Hepatocyte (in vitro differentiated cells): ENCODE results near the gene ABCB8. TPM values are rescaled to one million over a fixed set of nuclear protein-coding genes. Genes with fewer than 3 reads are reported as not detected.
A peak's percentile ranks its signal among the peaks of the same experiment; 100 is the strongest.

Experiments used
- DNase-seq: peaks from one replicate; pipeline ENCODE4 v3.0.0-alpha.2; 2016; ENCODE audit warnings: low spot score
- H2AFZ ChIP-seq: fragments of 200-600 bp; sonication (generic); 2 replicates; pipeline ENCODE4 v1.6.0; 2016; ENCODE audit warnings: antibody characterized with exemption, mild to moderate bottlenecking
- H3K27ac ChIP-seq: fragments of 200-600 bp; sonication (generic); 2 replicates; pipeline ENCODE4 v1.5.1; 2016; ENCODE audit warnings: mild to moderate bottlenecking
- H3K27me3 ChIP-seq: fragments of 200-600 bp; sonication (generic); 2 replicates; pipeline ENCODE4 v1.6.1; 2016
- H3K36me3 ChIP-seq: fragments of 200-600 bp; sonication (generic); replicated peaks from 2 replicates; pipeline ENCODE4 v1.5.1; 2016; ENCODE audit warnings: low read depth; ENCODE audit not compliant: insufficient read depth
- H3K4me1 ChIP-seq: fragments of 200-600 bp; sonication (generic); 2 replicates; pipeline ENCODE4 v1.5.1; 2016; ENCODE audit warnings: mild to moderate bottlenecking, moderate library complexity; ENCODE audit not compliant: insufficient read depth
- H3K4me2 ChIP-seq: fragments of 200-600 bp; sonication (generic); 2 replicates; pipeline ENCODE4 v1.6.0; 2016
- H3K4me3 ChIP-seq: fragments of 200-600 bp; sonication (generic); 2 replicates; pipeline ENCODE4 v1.5.1; 2016; ENCODE audit warnings: mild to moderate bottlenecking
- H3K79me2 ChIP-seq: fragments of 200-600 bp; sonication (generic); 2 replicates; pipeline ENCODE4 v1.6.0; 2017; ENCODE audit warnings: mild to moderate bottlenecking
- H3K9me2 ChIP-seq: fragments of 200-600 bp; sonication (generic); replicated peaks from 2 replicates; pipeline ENCODE4 v1.6.0; 2017; ENCODE audit warnings: mild to moderate bottlenecking; ENCODE audit not compliant: insufficient read depth
- H3K9me3 ChIP-seq: fragments of 200-600 bp; sonication (generic); 2 replicates; pipeline ENCODE4 v1.5.1; 2016; ENCODE audit warnings: low read depth, mild to moderate bottlenecking
- H4K20me1 ChIP-seq: fragments of 200-600 bp; sonication (generic); 2 replicates; pipeline ENCODE4 v1.6.0; 2016; ENCODE audit warnings: mild to moderate bottlenecking; ENCODE audit not compliant: insufficient read depth, poor library complexity, severe bottlenecking
- CTCF ChIP-seq: fragments of 200-600 bp; sonication (generic); IDR thresholded peaks from 2 replicates; pipeline ENCODE4 v1.5.1; 2016; ENCODE audit warnings: antibody characterized with exemption, mild to moderate bottlenecking; ENCODE audit not compliant: poor library complexity
- EZH2 ChIP-seq: fragments of 200-600 bp; sonication (generic); IDR thresholded peaks from 2 replicates; pipeline ENCODE4 v1.6.1; 2016; ENCODE audit warnings: antibody characterized with exemption, mild to moderate bottlenecking, borderline replicate concordance
- EZH2phosphoT487 ChIP-seq: fragments of 200-600 bp; sonication (generic); IDR thresholded peaks from one replicate; pipeline ENCODE4 v1.6.1; 2018; ENCODE audit warnings: antibody characterized with exemption, mild to moderate bottlenecking, low read depth, moderate library complexity; ENCODE audit not compliant: unreplicated experiment, severe bottlenecking
- WGBS: methylation state at CpG from one replicate; pipeline ENCODE4 v1.1.6; 2016; ENCODE audit warnings: low lambda C conversion rate; ENCODE audit errors: missing lambda C conversion rate; 5-methylcytosine and 5-hydroxymethylcytosine counted together
- polyA plus RNA-seq: library from polyadenylated mRNA; unstranded; fragments of >200 nt; fragmentation: Nextera tagmentation; extraction: Ambion mirVana; gene quantifications from 2 replicates; pipeline ENCODE4 v1.2.1, GENCODE V29; 2016
- total RNA-seq: library from RNA; depleted of rRNA; stranded (reverse); fragments of >200 nt; gene quantifications from 2 replicates; pipeline ENCODE4 v1.2.3, GENCODE V29; 2014

The ABCB8 gene
- total and polyA plus RNA-seq, 2 experiments from 2014 or later: 24.4 to 32.6 TPM

- Histone ChIP-seq H3K9me3 (no peaks in the 10 kb centered on the region), H3K27me3 (no peaks in the 10 kb centered on the region), H3K36me3 (no peaks in the 10 kb centered on the region), H3K79me2 (peaks cover 39% of the 10 kb centered on the region), H3K4me1 (peaks cover 55% of the 10 kb centered on the region), H4K20me1 (no peaks in the 10 kb centered on the region), H2AFZ (no peak overlapping the region), H3K4me2 (peak overlapping the region; percentile 90), H3K9me2 (no peaks in the 10 kb centered on the region), H3K4me3 (peak overlapping the region; percentile 11), H3K27ac (peak overlapping the region; percentile 94)
- DNase-seq: peak; percentile 60
- 48% methylated on average over 42 of the region's 64 CpGs for WGBS
- no peak for TF ChIP-seq CTCF
- TF ChIP-seq EZH2phosphoT487: no peak
- TF ChIP-seq EZH2: no peak
Observed at GRCh38 chr7:151081170-151082101, 53.2 kb downstream of the ABCB8 start.

- DNase-seq: no peak
- Histone ChIP-seq H3K9me2 (no peaks in the 10 kb centered on the region), H3K36me3 (no peaks in the 10 kb centered on the region), H3K27me3 (no peaks in the 10 kb centered on the region), H4K20me1 (peaks cover under 1% of the 10 kb centered on the region), H3K27ac (peak overlapping the region; percentile 94), H3K79me2 (peaks cover 45% of the 10 kb centered on the region), H2AFZ (peak overlapping the region; percentile 79), H3K4me1 (peaks cover 54% of the 10 kb centered on the region), H3K9me3 (no peaks in the 10 kb centered on the region), H3K4me2 (peak overlapping the region; percentile 90), H3K4me3 (peak overlapping the region; percentile 91)
- TF ChIP-seq CTCF: no peak
- TF ChIP-seq EZH2phosphoT487: no peak
- TF ChIP-seq EZH2: no peak
- WGBS: 68% methylated on average over 33 of the region's 42 CpGs
Observed at GRCh38 chr7:151082141-151083070, 54.2 kb downstream of the ABCB8 start.

GRCh38 chr7:151083071-151083823, 55.0 kb downstream of the ABCB8 start, which contains the start of gene TMUB1:
Gene TMUB1 (minus strand): TSS chr7:151083493. CDS start chr7:151082563, 930 bp downstream.
- H3K4me1 ChIP-seq: peaks cover 55% of the 10 kb centered on the region
- no peak for TF ChIP-seq CTCF
- TF ChIP-seq EZH2: no peak
- TF ChIP-seq EZH2phosphoT487: no peak
- peaks cover 9% of the 10 kb centered on the region for H4K20me1 ChIP-seq
- H2AFZ ChIP-seq: peak within 1 kb of the TSS; percentile 79
- peak within 1 kb of the TSS; percentile 91 for H3K4me3 ChIP-seq
- peak within 1 kb of the TSS; percentile 94 for H3K27ac ChIP-seq
- no peaks in the 10 kb centered on the region for H3K27me3 ChIP-seq
- no peaks in the 10 kb centered on the region for H3K36me3 ChIP-seq
- peaks cover 53% of the 10 kb centered on the region for H3K79me2 ChIP-seq
- no peaks in the 10 kb centered on the region for H3K9me2 ChIP-seq
- WGBS: under 1% methylated on average over 55 of the region's 69 CpGs
- H3K9me3 ChIP-seq: no peaks in the 10 kb centered on the region
- peak; percentile 88 for DNase-seq
- H3K4me2 ChIP-seq: peak within 1 kb of the TSS; percentile 90
